DOHH2 (cell line): ENCODE data around the gene COL4A2.

Experiments
- H3F3A ChIP-seq: fragments of 200-600 bp; sonication (generic), shearing (Covaris generic); 2 replicates; pipeline ENCODE4 v1.6.0; 2016; ENCODE audit warnings: antibody characterized with exemption, mild to moderate bottlenecking; ENCODE audit not compliant: control insufficient read depth, insufficient read depth
- H3K27ac ChIP-seq: fragments of 200-600 bp; sonication (generic); 2 replicates; pipeline ENCODE4 v1.5.1; 2014; ENCODE audit warnings: low read depth, mild to moderate bottlenecking, low read length, moderate library complexity
- H3K27me3 ChIP-seq: fragments of 200-600 bp; sonication (generic); 2 replicates; pipeline ENCODE4 v1.6.1; 2014; ENCODE audit warnings: mild to moderate bottlenecking, low read length, mixed read lengths; ENCODE audit not compliant: control insufficient read depth
- H3K36me3 ChIP-seq: fragments of 200-600 bp; sonication (generic); 2 replicates; pipeline ENCODE4 v1.6.1; 2014; ENCODE audit warnings: mild to moderate bottlenecking, low read length, moderate library complexity, mixed read lengths; ENCODE audit not compliant: control insufficient read depth
- H3K4me1 ChIP-seq: fragments of 200-600 bp; sonication (generic); 2 replicates; pipeline ENCODE4 v1.6.1; 2014; ENCODE audit warnings: mild to moderate bottlenecking, low read length, mixed read lengths; ENCODE audit not compliant: control insufficient read depth
- H3K4me2 ChIP-seq: fragments of 200-600 bp; sonication (generic); 2 replicates; pipeline ENCODE4 v1.6.0; 2014; ENCODE audit warnings: mild to moderate bottlenecking, low read length, moderate library complexity
- H3K4me3 ChIP-seq: fragments of 200-600 bp; sonication (generic); 2 replicates; pipeline ENCODE4 v1.5.1; 2014; ENCODE audit warnings: mild to moderate bottlenecking, low read length, mixed read lengths
- H3K79me2 ChIP-seq: fragments of 200-600 bp; sonication (generic); 2 replicates; pipeline ENCODE4 v1.6.1; 2014; ENCODE audit warnings: mild to moderate bottlenecking, low read length, mixed read lengths; ENCODE audit not compliant: control insufficient read depth
- H3K9me2 ChIP-seq: fragments of 200-600 bp; sonication (generic); replicated peaks from 2 replicates; pipeline ENCODE4 v1.6.1; 2014; ENCODE audit warnings: mild to moderate bottlenecking, low read length, mixed read lengths; ENCODE audit not compliant: control insufficient read depth
- H3K9me3 ChIP-seq: fragments of 200-600 bp; sonication (generic); 2 replicates; pipeline ENCODE4 v1.6.1; 2014; ENCODE audit warnings: antibody characterized with exemption, low read length, mixed read lengths; ENCODE audit not compliant: control insufficient read depth, insufficient read depth
- H4K20me1 ChIP-seq: fragments of 200-600 bp; sonication (generic); 2 replicates; pipeline ENCODE4 v1.6.0; 2014; ENCODE audit warnings: low read depth, mild to moderate bottlenecking, antibody characterized with exemption, low read length, moderate library complexity; ENCODE audit not compliant: control insufficient read depth, insufficient read depth
- CTCF ChIP-seq: fragments of 200-600 bp; sonication (generic); IDR thresholded peaks from one replicate; pipeline ENCODE4 v1.5.1; 2014; ENCODE audit warnings: antibody characterized with exemption, mild to moderate bottlenecking, low read depth, low read length; ENCODE audit not compliant: poor library complexity, severe bottlenecking
- EZH2phosphoT487 ChIP-seq: fragments of 200-600 bp; sonication (generic); IDR thresholded peaks from 2 replicates; pipeline ENCODE4 v1.6.1; 2017; ENCODE audit warnings: borderline replicate concordance, mild to moderate bottlenecking, antibody characterized with exemption, low read length, moderate library complexity, mixed read lengths

The COL4A2 gene

GRCh38 chr13:110491869-110492678 is 185.0 kb downstream of the COL4A2 start:
- Histone ChIP-seq H3F3A (no peaks in the 10 kb centered on the region), H3K36me3 (no peaks in the 10 kb centered on the region), H3K4me3 (no peak overlapping the region), H3K4me1 (no peaks in the 10 kb centered on the region), H3K27ac (no peak overlapping the region), H3K27me3 (no peaks in the 10 kb centered on the region), H3K9me3 (no peaks in the 10 kb centered on the region), H3K4me2 (no peak overlapping the region), H4K20me1 (no peaks in the 10 kb centered on the region), H3K79me2 (no peaks in the 10 kb centered on the region), H3K9me2 (no peaks in the 10 kb centered on the region)
- TF ChIP-seq EZH2phosphoT487 (no peak), CTCF (no peak)

DNA sequence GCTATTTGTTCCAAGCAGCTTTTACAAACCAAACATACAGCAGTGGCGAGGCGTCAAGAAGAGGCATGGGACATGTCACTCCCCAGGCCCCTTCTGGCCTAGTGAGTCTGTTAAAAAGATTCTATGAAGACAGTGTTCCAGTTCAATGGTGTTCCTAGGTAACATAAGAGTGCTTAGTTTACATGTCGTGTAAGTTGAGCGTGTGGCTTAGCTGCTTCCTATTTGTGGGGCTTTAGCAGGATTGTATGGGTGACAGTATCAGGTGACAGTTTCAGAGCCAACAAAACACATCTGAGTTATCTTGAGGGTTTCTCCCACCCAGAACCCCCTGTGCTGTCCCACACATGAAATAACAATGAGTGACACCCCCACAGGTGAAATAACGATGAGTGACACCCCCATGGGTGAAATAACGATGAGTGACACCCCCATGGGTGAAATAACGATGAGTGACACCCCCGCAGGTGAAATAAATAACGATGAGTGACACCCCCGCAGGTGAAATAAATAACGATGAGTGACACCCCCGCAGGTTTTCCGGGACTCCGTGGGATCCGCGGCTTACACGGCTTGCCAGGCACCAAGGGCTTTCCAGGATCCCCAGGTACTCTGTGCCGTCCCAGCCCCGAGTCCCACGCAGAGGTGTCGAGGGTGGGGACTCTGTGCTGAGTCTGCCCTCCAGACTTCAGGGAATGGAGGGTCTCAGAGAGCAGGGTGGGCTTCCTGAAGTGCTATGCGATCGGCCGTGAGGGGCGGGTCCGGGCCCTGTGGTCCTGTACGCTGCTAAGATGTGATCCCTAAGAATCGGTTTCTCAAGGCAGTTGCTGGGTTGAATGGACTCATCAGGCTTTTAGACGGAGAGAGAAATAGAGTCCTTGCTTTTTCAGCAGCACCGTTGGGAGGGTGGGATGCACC is 185.9 kb downstream of the COL4A2 start:
- Histone ChIP-seq H3K79me2 (no peaks in the 10 kb centered on the region), H3K4me2 (no peak overlapping the region), H3K9me3 (no peaks in the 10 kb centered on the region), H3K27ac (no peak overlapping the region), H3K36me3 (no peaks in the 10 kb centered on the region), H4K20me1 (no peaks in the 10 kb centered on the region), H3K4me1 (no peaks in the 10 kb centered on the region), H3K9me2 (no peaks in the 10 kb centered on the region), H3K4me3 (no peak overlapping the region), H3K27me3 (no peaks in the 10 kb centered on the region), H3F3A (no peaks in the 10 kb centered on the region)
- TF ChIP-seq CTCF, result no peak
- TF ChIP-seq EZH2phosphoT487, result no peak

DNA sequence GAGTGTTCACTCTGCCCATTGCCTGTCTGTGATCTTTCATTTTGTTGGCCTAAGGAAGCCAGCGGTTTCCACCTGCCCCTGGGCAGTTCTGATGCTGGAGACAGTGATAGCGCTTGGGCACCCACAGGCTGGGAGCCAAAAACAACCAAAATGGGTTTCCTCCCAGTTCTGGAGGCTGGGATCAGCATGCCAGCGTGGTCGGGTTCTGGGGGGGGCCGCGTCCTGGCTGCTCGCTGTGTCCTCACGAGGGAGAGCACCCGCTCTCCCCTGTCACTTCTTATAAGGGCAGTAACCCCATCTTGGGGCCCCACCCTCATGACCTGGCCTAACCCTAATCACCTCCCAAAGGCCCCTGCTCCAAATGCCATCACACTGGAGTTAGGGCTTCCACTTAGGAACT is 186.5 kb downstream of the COL4A2 start:
- no peak overlapping the region for H3K4me2 ChIP-seq
- H3K27ac ChIP-seq, result no peak overlapping the region
- no peaks in the 10 kb centered on the region for H3K9me2 ChIP-seq
- no peaks in the 10 kb centered on the region for H3K36me3 ChIP-seq
- no peaks in the 10 kb centered on the region for H3F3A ChIP-seq
- H3K4me1 ChIP-seq, result no peaks in the 10 kb centered on the region
- H3K4me3 ChIP-seq, result no peak overlapping the region
- H4K20me1 ChIP-seq, result no peaks in the 10 kb centered on the region
- no peaks in the 10 kb centered on the region for H3K9me3 ChIP-seq
- TF ChIP-seq CTCF, result no peak
- TF ChIP-seq EZH2phosphoT487, result no peak
- no peaks in the 10 kb centered on the region for H3K27me3 ChIP-seq
- no peaks in the 10 kb centered on the region for H3K79me2 ChIP-seq
